T1000 (cell line): ENCODE results near the gene XRCC3.

Experiments used
- DNase-seq: peaks from one replicate; lab custom pipeline; 2025; ENCODE audit warnings: mixed read lengths; lab: John Stamatoyannopoulos, UW

Gene XRCC3

DNA sequence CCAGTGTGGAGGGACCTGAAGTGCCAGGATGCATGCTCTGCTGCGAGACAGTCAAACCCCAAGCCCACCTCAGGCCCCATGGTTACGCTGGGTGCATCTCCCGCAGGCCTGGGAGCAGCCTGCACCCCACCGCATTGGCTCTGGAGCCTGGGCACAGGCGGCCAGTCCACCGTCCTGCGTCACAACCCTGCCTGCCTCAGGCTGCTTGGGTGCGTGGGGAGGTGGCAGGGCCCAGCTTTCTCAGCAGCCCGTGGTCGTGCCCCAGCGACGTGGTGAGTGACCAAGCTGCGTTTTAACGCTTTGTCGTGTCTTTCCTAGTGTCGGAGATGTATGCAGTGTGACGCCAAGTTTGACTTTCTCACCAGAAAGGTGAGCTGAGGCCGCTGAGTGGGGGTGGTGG lies 11.2 kb upstream of the XRCC3 start:
- no peak for DNase-seq

GRCh38 chr14:103725739-103726395 lies 10.6 kb upstream of the XRCC3 start:
- DNase-seq = no peak

GRCh38 chr14:103725001-103725682 lies 9.9 kb upstream of the XRCC3 start:
- no peak for DNase-seq

GRCh38 chr14:103724116-103724515 lies 8.9 kb upstream of the XRCC3 start:
- DNase-seq = no peak

GRCh38 chr14:103723748-103724081 lies 8.5 kb upstream of the XRCC3 start:
- no peak for DNase-seq

- DNase-seq = no peak
Observed at GRCh38 chr14:103721334-103722120, 6.3 kb upstream of the XRCC3 start.

DNA sequence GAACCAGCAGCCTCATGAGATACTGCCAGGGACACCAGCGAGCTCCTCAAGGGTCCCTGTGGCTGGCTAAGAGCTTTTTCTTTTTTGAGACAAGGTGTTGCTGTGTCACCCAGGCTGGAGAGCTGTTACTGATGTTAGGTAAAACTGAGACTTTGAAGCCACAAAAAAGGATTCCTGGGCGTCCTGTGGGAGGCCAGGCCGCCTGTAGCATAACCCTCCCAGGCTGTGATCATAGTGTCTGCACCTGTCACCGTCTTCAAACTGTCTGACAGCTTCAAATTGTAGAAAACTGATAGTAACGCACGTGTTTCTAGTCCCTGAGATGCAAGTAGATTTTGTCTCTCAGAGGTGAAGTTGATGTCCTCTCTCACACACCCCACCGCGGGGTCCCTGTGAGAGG lies 4.5 kb upstream of the XRCC3 start:
- DNase-seq = no peak

DNA sequence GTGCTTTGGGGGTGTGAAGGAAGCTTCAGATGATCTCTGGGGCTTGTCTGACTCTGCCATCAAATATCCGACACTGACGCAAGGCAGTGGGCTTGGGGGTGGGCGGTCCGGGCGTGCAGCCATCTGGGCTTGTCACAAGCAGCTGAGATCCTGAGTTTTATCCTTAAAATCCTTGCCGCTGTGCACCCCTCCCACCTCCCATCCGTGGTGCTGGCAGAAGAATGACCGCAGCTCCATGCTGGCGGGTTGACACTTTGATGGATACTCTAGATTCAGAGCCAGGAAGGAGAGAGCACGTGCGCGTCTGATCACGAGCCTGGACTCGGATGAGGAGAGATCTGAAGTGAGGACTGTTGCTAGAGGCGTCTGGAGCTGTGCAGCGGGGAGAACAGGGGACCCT lies 3.3 kb upstream of the XRCC3 start:
- no peak for DNase-seq

- no peak for DNase-seq
Observed at GRCh38 chr14:103716899-103717411, 1.7 kb upstream of the XRCC3 start.

- DNase-seq = no peak
Observed at GRCh38 chr14:103716091-103716801, 995 bp upstream of the XRCC3 start.

DNA sequence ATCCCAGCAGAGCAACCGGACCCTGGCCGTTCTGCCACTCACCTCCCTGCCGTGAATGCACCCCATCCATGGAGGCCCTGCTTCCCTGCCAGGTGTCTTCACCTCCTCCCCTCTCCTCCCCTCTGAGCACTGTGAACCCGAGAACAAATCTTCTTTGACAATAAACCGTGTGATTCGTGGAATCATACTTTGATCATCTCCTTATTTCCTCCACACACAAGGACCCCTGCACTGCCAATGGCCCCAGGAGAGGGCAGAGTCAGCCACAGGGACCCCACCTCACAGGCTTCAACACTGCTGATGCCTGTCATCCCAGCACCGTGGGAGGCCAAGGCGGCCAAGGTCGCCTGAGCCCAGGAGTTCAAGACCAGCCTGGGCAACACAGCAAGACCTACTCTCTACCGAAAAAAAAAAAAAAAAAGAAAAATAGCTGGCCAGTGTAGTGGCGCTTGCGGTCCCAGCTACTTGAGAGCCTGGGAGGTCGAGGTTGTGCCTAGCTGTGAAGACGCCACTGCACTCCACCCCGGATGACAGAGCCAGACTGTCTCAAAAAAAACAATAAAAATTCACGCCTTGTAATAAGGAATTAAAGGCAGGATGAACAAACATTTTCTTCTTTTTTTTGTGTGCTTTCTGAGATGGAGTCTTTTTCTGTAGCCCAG lies 1.1 kb downstream of the XRCC3 start:
- no peak for DNase-seq

GRCh38 chr14:103713304-103714062 lies 1.8 kb downstream of the XRCC3 start:
- no peak for DNase-seq

- DNase-seq = no peak
Observed at GRCh38 chr14:103712633-103713247, 2.5 kb downstream of the XRCC3 start.

GRCh38 chr14:103711516-103712431 lies 3.5 kb downstream of the XRCC3 start:
- DNase-seq = no peak

DNA sequence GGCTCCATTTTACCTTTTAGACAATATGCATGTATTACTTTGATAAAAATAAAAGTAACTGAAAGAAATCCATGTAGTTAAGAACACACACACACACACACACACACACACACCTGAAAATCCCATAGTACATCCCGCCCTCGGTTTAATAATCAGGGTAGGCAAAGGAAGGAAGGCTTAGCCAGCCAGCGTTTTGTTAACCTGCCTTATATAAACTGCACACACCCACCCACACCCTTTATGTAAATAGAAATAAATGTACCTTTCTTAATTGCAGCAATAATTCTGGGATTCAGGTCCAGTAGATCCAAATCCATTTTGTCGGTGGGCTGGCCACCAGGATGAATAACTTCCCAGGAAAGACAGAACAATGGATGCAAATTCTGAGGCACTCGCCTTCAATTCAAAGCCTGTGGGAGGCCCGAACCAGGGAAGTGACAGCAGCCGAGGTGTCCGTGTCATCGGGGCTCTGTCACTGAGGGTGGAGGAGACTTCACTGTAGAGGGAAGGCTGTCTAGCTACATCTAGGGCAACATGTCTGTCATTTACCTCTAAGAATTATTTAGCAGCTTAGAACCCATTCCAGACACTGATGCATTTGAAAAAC lies 4.4 kb downstream of the XRCC3 start:
- no peak for DNase-seq

DNA sequence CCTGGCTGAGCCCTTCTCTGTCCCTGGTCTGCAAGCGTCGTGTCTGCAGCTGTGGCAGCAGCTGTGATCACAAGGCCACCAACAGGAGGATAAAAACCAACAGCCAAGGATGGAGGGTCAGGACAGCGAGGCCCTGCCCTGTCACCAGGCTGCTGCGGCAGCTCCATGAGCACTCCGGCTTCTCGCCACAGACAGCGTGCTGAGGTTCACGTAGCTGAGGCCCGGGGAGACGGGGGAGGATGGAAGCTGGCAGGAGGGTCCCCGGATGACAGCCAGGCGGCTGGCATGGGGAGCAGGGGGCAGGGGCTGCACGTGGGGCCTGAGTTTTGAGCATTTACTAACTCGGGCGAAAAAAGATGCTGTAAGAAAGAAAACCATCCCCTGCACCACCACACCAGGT lies 5.4 kb downstream of the XRCC3 start:
- DNase-seq = no peak

GRCh38 chr14:103708750-103709187 lies 6.5 kb downstream of the XRCC3 start:
- DNase-seq = no peak

- DNase-seq = no peak
Observed at GRCh38 chr14:103707329-103708263, 7.7 kb downstream of the XRCC3 start.
